Neural progenitor cell (in vitro differentiated cells): ENCODE measurements around the gene GAPT. TPM values are rescaled to one million over a fixed set of nuclear protein-coding genes. Genes with fewer than 3 reads are reported as not detected.

ENCODE experiments used
- DNase-seq: peaks from one replicate; pipeline ENCODE4 v3.0.0-alpha.2; 2016; ENCODE audit warnings: low spot score
- H2AFZ ChIP-seq: fragments of 200-600 bp; sonication (generic); replicated peaks from 2 replicates; pipeline ENCODE4 v1.6.1; 2016; ENCODE audit warnings: antibody characterized with exemption
- H3F3A ChIP-seq: fragments of 200-600 bp; sonication (generic); 2 replicates; pipeline ENCODE4 v1.6.1; 2016; ENCODE audit warnings: antibody characterized with exemption, low read depth
- H3K27ac ChIP-seq: fragments of 200-600 bp; sonication (generic); 2 replicates; pipeline ENCODE4 v1.5.1; 2016; ENCODE audit warnings: mild to moderate bottlenecking
- H3K27me3 ChIP-seq: fragments of 200-600 bp; sonication (generic); 2 replicates; pipeline ENCODE4 v1.6.1; 2016; ENCODE audit warnings: mild to moderate bottlenecking, moderate library complexity
- H3K36me3 ChIP-seq: fragments of 200-600 bp; sonication (generic); 2 replicates; pipeline ENCODE4 v1.5.1; 2016
- H3K4me1 ChIP-seq: fragments of 200-600 bp; sonication (generic); 2 replicates; pipeline ENCODE4 v1.6.1; 2016; ENCODE audit warnings: mixed run types
- H3K4me2 ChIP-seq: fragments of 200-600 bp; sonication (generic); 2 replicates; pipeline ENCODE4 v1.6.1; 2016
- H3K4me3 ChIP-seq: fragments of 200-600 bp; sonication (generic); 2 replicates; pipeline ENCODE4 v1.5.1; 2016
- H3K79me2 ChIP-seq: fragments of 200-600 bp; sonication (generic); 2 replicates; pipeline ENCODE4 v1.6.1; 2016; ENCODE audit warnings: low read depth
- H3K9ac ChIP-seq: fragments of 200-600 bp; sonication (generic); 2 replicates; pipeline ENCODE4 v1.6.1; 2016
- H3K9me3 ChIP-seq: fragments of 200-600 bp; sonication (generic); 2 replicates; pipeline ENCODE4 v1.5.1; 2016; ENCODE audit warnings: low read depth
- H4K20me1 ChIP-seq: fragments of 200-600 bp; sonication (generic); 2 replicates; pipeline ENCODE4 v1.6.1; 2016; ENCODE audit warnings: low read depth
- H3K27ac Mint-ChIP-seq: 3 replicates; pipeline ENCODE4 v1.8.0; 2021; ENCODE audit warnings: mixed read lengths
- H3K27me3 Mint-ChIP-seq: 2 replicates; pipeline ENCODE4 v1.8.0; 2022; ENCODE audit warnings: low read depth, mild to moderate bottlenecking, inconsistent platforms, moderate library complexity, mixed read lengths; ENCODE audit not compliant: insufficient read depth
- H3K36me3 Mint-ChIP-seq: 3 replicates; pipeline ENCODE4 v1.8.0; 2021; ENCODE audit warnings: mixed read lengths
- H3K4me1 Mint-ChIP-seq: 3 replicates; pipeline ENCODE4 v1.8.0; 2021; ENCODE audit warnings: mixed read lengths
- H3K4me3 Mint-ChIP-seq: 3 replicates; pipeline ENCODE4 v1.8.0; 2021; ENCODE audit warnings: mild to moderate bottlenecking, moderate library complexity, mixed read lengths
- H3K9me3 Mint-ChIP-seq: 3 replicates; pipeline ENCODE4 v1.8.0; 2020; ENCODE audit warnings: mixed read lengths
- EZH2 ChIP-seq: fragments of 200-600 bp; sonication (generic); IDR thresholded peaks from 2 replicates; pipeline ENCODE4 v1.6.1; 2017; ENCODE audit warnings: antibody characterized with exemption, mild to moderate bottlenecking, moderate library complexity
- EZH2phosphoT487 ChIP-seq: fragments of 200-600 bp; sonication (generic); IDR thresholded peaks from 2 replicates; pipeline ENCODE4 v1.6.1; 2017; ENCODE audit warnings: antibody characterized with exemption
- total RNA-seq: library from RNA; depleted of rRNA; stranded (reverse); fragments of >200 nt; gene quantifications from 2 replicates; pipeline ENCODE4 v1.2.3, GENCODE V29; 2015; ENCODE audit warnings: low replicate concordance
- TF ChIP-seq, protein P1 (sequence below): fragments of 200-600 bp; sonication (generic); IDR thresholded peaks from 2 replicates; pipeline ENCODE4 v1.5.1; 2017; ENCODE audit warnings: antibody characterized with exemption, mild to moderate bottlenecking

The GAPT gene
- total RNA-seq, 1 donor from 2014 or later: not detected

DNA sequence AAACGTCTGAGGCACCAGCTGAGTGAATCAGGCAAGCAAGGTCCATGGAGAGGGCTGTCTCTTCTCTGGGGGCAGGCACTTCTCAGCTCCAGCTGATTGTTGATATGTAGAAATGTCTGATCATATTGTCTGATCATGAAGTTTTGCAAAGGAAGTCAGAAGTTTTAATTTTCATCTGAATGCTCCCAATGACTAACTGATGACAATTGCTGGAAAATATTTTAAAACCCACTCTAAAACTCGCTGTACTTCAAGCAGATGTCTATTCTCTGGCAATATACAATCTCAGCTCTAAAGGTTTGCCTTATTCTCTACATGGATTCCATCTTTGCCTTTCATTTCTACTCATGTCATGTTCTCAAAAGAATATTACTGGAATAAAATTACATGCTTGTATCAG lies 44.0 kb upstream of the GAPT start:
- Histone ChIP-seq H4K20me1 (no peaks in the 10 kb centered on the region), H3K79me2 (no peaks in the 10 kb centered on the region), H3K27me3 (no peaks in the 10 kb centered on the region), H3K36me3 (no peaks in the 10 kb centered on the region), H3K27ac (no peak overlapping the region), H3K4me3 (no peak overlapping the region), H3F3A (no peaks in the 10 kb centered on the region), H3K9ac (no peak overlapping the region), H2AFZ (no peak overlapping the region), H3K9me3 (no peaks in the 10 kb centered on the region), H3K4me1 (no peaks in the 10 kb centered on the region), H3K4me2 (no peak overlapping the region)
- Mint-ChIP-seq H3K36me3 (peaks cover 2% of the 10 kb centered on the region), H3K27me3 (no peaks in the 10 kb centered on the region), H3K9me3 (peaks cover 2% of the 10 kb centered on the region), H3K27ac (no peak overlapping the region), H3K4me1 (no peaks in the 10 kb centered on the region), H3K4me3 (no peak overlapping the region)
- TF ChIP-seq EZH2 (no peak), EZH2phosphoT487 (no peak)
- TF ChIP-seq, protein P1, sequence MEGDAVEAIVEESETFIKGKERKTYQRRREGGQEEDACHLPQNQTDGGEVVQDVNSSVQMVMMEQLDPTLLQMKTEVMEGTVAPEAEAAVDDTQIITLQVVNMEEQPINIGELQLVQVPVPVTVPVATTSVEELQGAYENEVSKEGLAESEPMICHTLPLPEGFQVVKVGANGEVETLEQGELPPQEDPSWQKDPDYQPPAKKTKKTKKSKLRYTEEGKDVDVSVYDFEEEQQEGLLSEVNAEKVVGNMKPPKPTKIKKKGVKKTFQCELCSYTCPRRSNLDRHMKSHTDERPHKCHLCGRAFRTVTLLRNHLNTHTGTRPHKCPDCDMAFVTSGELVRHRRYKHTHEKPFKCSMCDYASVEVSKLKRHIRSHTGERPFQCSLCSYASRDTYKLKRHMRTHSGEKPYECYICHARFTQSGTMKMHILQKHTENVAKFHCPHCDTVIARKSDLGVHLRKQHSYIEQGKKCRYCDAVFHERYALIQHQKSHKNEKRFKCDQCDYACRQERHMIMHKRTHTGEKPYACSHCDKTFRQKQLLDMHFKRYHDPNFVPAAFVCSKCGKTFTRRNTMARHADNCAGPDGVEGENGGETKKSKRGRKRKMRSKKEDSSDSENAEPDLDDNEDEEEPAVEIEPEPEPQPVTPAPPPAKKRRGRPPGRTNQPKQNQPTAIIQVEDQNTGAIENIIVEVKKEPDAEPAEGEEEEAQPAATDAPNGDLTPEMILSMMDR: no peak
- no peak for DNase-seq

DNA sequence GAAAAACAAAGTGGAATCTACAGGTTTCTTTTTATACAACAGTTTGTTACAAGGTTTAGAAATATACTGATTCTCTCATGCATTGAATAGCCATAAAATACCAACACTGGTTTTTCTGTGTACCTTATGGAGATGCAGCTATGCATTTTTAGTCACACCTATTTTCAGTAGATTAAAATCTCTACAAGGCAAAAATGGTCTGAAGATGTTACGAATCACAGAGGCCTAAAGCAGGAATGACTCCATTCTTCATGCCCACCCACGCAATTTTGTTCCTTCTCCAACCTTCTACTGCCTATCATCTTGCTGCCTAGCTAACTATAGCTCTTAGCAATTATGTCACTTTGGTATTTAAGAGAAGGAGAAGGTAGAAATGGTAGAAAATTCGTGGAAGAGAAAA lies 41.2 kb upstream of the GAPT start:
- Histone ChIP-seq H3K9ac (no peak overlapping the region), H3K36me3 (no peaks in the 10 kb centered on the region), H2AFZ (no peak overlapping the region), H3K27ac (no peak overlapping the region), H3K27me3 (no peaks in the 10 kb centered on the region), H3K79me2 (no peaks in the 10 kb centered on the region), H4K20me1 (no peaks in the 10 kb centered on the region), H3F3A (no peaks in the 10 kb centered on the region), H3K4me1 (no peaks in the 10 kb centered on the region), H3K4me2 (no peak overlapping the region), H3K4me3 (no peak overlapping the region), H3K9me3 (no peaks in the 10 kb centered on the region)
- TF ChIP-seq EZH2: no peak
- TF ChIP-seq, protein P1: no peak
- TF ChIP-seq EZH2phosphoT487: no peak
- Mint-ChIP-seq H3K4me3 (no peak overlapping the region), H3K9me3 (peaks cover 2% of the 10 kb centered on the region), H3K27ac (no peak overlapping the region), H3K27me3 (peaks cover 2% of the 10 kb centered on the region), H3K4me1 (no peaks in the 10 kb centered on the region), H3K36me3 (peaks cover 13% of the 10 kb centered on the region)
- DNase-seq: no peak

DNA sequence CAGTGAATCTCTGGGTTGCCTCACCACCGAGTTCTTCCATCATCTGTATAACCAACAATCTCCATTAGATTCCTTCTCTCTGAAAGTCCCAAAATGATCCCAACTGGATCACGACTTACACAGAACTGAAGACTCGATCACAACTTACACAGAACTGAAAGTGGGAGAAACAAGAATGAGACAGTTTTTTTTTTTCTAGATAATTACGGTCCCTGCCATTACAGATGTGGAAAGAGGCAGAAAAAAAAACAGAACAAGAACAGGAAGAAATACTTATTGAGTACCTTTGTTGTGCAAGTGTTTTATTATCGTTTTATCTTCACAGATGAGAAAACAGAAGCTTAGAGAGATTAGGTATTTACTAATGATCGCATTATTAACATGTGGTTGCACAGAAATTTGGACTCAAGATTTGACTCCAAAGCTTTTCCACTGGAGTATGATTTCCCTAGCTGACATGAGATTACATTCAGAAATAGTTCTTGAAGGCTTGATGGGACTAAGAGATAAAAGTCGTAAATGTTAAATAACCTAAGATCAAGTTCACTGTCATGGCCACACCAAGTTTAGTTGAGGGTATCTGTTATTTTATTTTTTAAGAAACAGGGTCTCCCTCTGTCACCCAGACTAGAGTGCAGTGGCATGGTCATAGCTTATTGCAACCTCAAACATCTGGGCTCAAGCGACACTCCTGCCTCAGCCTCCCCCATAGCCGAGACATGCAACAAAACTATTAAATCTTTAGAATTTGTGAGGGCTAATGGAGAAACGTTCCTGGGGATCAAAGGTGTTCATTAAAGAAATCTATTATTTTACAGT lies 40.2 kb upstream of the GAPT start:
- H3K4me3 Mint-ChIP-seq: no peak overlapping the region
- Histone ChIP-seq H3K4me2 (no peak overlapping the region), H3K4me1 (no peaks in the 10 kb centered on the region), H3K79me2 (no peaks in the 10 kb centered on the region), H3K4me3 (no peak overlapping the region), H3K9me3 (no peaks in the 10 kb centered on the region), H3K27me3 (no peaks in the 10 kb centered on the region), H3K9ac (no peak overlapping the region), H3F3A (no peaks in the 10 kb centered on the region), H3K36me3 (no peaks in the 10 kb centered on the region), H4K20me1 (no peaks in the 10 kb centered on the region), H2AFZ (no peak overlapping the region), H3K27ac (no peak overlapping the region)
- no peaks in the 10 kb centered on the region for H3K4me1 Mint-ChIP-seq
- peaks cover 2% of the 10 kb centered on the region for H3K27me3 Mint-ChIP-seq
- H3K9me3 Mint-ChIP-seq: peaks cover 2% of the 10 kb centered on the region
- no peak overlapping the region for H3K27ac Mint-ChIP-seq
- peaks cover 19% of the 10 kb centered on the region for H3K36me3 Mint-ChIP-seq
- no peak for DNase-seq
- TF ChIP-seq, protein P1: no peak
- no peak for TF ChIP-seq EZH2phosphoT487
- TF ChIP-seq EZH2: no peak
